Mesothelial cell of epicardium (in vitro differentiated cells): Measurements from ENCODE around the gene TM9SF2. TPM values are rescaled to one million over a fixed set of nuclear protein-coding genes. Genes with fewer than 3 reads are reported as not detected.

Source experiments
- DNase-seq, 2 experiments: peaks; one replicate each; pipeline ENCODE4 v3.0.0; 2021; ENCODE audit warnings: low spot score in 2 of 2; ENCODE audit not compliant: unreplicated experiment in 2 of 2
- H3K27ac Mint-ChIP-seq: 2 replicates; pipeline ENCODE4 v1.8.0; 2021; ENCODE audit warnings: mixed read lengths
- H3K27me3 Mint-ChIP-seq: 2 replicates; pipeline ENCODE4 v1.8.0; 2021; ENCODE audit warnings: low read depth, mixed read lengths
- H3K36me3 Mint-ChIP-seq: 2 replicates; pipeline ENCODE4 v1.8.0; 2021; ENCODE audit warnings: mixed read lengths
- H3K4me1 Mint-ChIP-seq: 2 replicates; pipeline ENCODE4 v1.8.0; 2021; ENCODE audit warnings: mixed read lengths
- H3K4me3 Mint-ChIP-seq: 2 replicates; pipeline ENCODE4 v1.8.0; 2021; ENCODE audit warnings: mild to moderate bottlenecking, moderate library complexity, mixed read lengths
- H3K9me3 Mint-ChIP-seq: 2 replicates; pipeline ENCODE4 v1.8.0; 2021; ENCODE audit warnings: mixed read lengths
- total RNA-seq: library from RNA; stranded (reverse); gene quantifications from 3 replicates; pipeline ENCODE4 v1.2.1, GENCODE V29; 2021
- TF ChIP-seq, protein P1 (sequence below): fragments of 200-600 bp; sonication (generic); IDR thresholded peaks from one replicate; pipeline ENCODE4 v1.5.0; 2021; ENCODE audit warnings: antibody characterized with exemption; ENCODE audit not compliant: unreplicated experiment

Gene TM9SF2
- total RNA-seq, 1 donor from 2014 or later: 106 TPM

DNA sequence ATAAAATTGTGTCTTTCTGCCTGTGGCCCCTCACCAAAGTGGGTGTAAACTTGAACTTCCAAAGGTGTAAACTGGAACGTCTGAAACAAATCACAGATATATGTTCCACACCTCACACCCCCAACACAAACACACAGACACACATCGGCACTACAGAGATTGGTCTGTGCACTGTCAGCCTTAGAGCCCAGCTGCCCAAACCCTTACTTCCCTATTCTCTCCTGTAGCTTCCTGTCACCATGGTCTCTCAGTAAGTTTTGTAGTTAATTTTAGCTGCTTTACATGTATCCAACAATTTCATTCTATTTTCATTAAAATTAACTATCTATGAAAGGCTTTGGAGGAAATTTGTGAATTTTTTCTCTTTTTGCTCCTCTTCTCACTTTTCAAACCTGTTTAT lies 5.4 kb downstream of the TM9SF2 start:
- Mint-ChIP-seq H3K27ac (no peak overlapping the region), H3K4me1 (peaks cover 34% of the 10 kb centered on the region), H3K36me3 (peaks cover 33% of the 10 kb centered on the region), H3K4me3 (no peak overlapping the region), H3K9me3 (peaks cover 15% of the 10 kb centered on the region), H3K27me3 (no peaks in the 10 kb centered on the region)
- DNase-seq: no peak
- TF ChIP-seq, protein P1, sequence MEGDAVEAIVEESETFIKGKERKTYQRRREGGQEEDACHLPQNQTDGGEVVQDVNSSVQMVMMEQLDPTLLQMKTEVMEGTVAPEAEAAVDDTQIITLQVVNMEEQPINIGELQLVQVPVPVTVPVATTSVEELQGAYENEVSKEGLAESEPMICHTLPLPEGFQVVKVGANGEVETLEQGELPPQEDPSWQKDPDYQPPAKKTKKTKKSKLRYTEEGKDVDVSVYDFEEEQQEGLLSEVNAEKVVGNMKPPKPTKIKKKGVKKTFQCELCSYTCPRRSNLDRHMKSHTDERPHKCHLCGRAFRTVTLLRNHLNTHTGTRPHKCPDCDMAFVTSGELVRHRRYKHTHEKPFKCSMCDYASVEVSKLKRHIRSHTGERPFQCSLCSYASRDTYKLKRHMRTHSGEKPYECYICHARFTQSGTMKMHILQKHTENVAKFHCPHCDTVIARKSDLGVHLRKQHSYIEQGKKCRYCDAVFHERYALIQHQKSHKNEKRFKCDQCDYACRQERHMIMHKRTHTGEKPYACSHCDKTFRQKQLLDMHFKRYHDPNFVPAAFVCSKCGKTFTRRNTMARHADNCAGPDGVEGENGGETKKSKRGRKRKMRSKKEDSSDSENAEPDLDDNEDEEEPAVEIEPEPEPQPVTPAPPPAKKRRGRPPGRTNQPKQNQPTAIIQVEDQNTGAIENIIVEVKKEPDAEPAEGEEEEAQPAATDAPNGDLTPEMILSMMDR: no peak

DNA sequence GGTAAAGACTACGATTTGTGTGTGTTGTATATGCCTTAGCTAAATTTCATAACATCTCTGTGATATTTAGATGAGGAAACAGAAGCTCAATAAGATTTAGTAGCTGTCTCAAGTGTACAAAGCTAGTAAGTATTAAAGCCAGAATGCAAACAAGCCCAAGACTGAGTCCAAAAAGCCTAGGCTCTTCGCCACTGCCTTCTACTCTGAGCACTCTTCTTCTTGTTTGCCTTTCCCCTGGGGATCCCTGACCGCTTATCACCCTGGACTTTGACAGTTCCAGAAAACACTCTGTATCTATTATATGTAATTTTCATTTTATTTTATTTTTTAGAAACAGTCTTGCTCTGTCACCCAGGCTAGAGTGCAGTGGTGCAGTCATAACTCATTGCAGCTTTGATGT lies 5.8 kb downstream of the TM9SF2 start:
- no peak for DNase-seq
- H3K27ac Mint-ChIP-seq: no peak overlapping the region
- TF ChIP-seq, protein P1: no peak
- H3K4me1 Mint-ChIP-seq: peaks cover 34% of the 10 kb centered on the region
- H3K4me3 Mint-ChIP-seq: no peak overlapping the region
- peaks cover 15% of the 10 kb centered on the region for H3K9me3 Mint-ChIP-seq
- no peaks in the 10 kb centered on the region for H3K27me3 Mint-ChIP-seq
- H3K36me3 Mint-ChIP-seq: peaks cover 33% of the 10 kb centered on the region

DNA sequence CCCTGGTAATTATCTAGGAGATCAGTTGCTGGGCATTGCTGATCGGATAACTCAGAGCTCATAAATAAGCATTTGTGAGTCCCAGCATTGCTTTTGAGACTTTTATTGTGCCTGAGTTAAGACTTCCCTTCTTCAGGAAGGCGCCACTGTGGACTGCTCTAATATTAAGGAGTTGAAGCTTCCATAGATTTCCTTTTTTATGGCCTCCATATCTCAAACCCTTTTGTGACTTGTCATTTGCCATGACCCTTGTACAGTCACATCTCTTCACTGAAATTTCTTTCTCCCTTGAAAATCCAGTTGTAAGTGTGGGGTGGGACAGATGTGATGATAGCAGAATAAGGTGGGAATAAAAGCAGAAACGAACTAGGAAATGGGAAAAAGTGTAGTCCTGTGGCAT lies 6.3 kb downstream of the TM9SF2 start:
- H3K27ac Mint-ChIP-seq: no peak overlapping the region
- H3K4me1 Mint-ChIP-seq: peaks cover 33% of the 10 kb centered on the region
- DNase-seq: no peak
- no peak overlapping the region for H3K4me3 Mint-ChIP-seq
- peaks cover 15% of the 10 kb centered on the region for H3K9me3 Mint-ChIP-seq
- H3K36me3 Mint-ChIP-seq: peaks cover 33% of the 10 kb centered on the region
- TF ChIP-seq, protein P1: no peak
- H3K27me3 Mint-ChIP-seq: no peaks in the 10 kb centered on the region

DNA sequence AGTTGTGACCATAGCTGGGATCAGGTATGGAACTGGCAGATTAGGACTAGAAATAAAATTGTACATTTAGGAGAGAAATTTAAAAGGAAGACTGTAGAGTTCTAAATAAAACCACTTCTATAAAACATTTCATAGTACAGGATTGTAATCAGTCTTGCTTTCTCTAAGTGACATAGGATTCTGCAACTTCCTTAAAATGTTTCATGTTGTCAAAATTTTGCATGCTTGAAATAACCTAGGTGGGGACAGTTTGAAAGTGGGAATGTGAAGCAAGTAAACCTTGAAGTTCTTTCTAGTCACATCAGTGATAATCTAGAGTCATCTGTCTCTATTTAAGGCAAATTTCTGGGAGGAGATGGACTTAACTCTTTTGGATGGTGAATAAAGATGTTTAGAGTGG lies 6.7 kb downstream of the TM9SF2 start:
- Mint-ChIP-seq H3K27ac (no peak overlapping the region), H3K4me1 (peaks cover 30% of the 10 kb centered on the region)

DNA sequence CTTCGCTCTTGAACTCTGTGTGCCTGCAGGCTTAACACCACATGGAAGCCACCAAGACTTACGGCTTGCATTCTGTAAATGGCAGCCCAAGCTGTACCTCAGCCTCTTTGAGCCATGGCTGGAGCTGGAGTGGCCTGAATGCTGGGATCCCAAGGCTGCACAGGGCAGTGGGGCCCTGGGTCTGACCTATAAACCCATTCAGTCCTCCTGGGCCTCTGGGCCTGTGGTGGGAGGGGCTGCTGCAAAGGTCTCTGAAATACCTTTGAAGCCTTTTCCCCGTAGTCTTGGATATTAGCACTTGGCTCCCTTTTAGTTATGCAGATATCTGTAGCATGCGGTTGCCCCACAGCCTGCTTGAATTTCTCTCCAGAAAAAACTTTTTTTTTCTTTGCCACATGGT lies 8.2 kb downstream of the TM9SF2 start:
- H3K36me3 Mint-ChIP-seq: peaks cover 33% of the 10 kb centered on the region
- H3K27me3 Mint-ChIP-seq: no peaks in the 10 kb centered on the region

More for the DNA sequence above, 6.7 kb downstream of the TM9SF2 start:
- Mint-ChIP-seq H3K4me3 (no peak overlapping the region), H3K27me3 (no peaks in the 10 kb centered on the region), H3K9me3 (peaks cover 15% of the 10 kb centered on the region), H3K36me3 (peaks cover 33% of the 10 kb centered on the region)
- no peak for DNase-seq
- TF ChIP-seq, protein P1: no peak

More for the DNA sequence above, 8.2 kb downstream of the TM9SF2 start:
- DNase-seq: no peak
- Mint-ChIP-seq H3K9me3 (peaks cover 15% of the 10 kb centered on the region), H3K4me3 (no peak overlapping the region), H3K4me1 (peaks cover 21% of the 10 kb centered on the region), H3K27ac (no peak overlapping the region)
- TF ChIP-seq, protein P1: no peak
